ENCODE results near the gene FBXL19. TPM values are rescaled to one million over a fixed set of nuclear protein-coding genes. Genes with fewer than 3 reads are reported as not detected.

Gene FBXL19
- total and polyA plus RNA-seq, 2 of the 13 experiments (the other 11 are each of a cell fraction or from before 2014, with no cell fraction given), result 6.0 to 13.7 TPM

DNA sequence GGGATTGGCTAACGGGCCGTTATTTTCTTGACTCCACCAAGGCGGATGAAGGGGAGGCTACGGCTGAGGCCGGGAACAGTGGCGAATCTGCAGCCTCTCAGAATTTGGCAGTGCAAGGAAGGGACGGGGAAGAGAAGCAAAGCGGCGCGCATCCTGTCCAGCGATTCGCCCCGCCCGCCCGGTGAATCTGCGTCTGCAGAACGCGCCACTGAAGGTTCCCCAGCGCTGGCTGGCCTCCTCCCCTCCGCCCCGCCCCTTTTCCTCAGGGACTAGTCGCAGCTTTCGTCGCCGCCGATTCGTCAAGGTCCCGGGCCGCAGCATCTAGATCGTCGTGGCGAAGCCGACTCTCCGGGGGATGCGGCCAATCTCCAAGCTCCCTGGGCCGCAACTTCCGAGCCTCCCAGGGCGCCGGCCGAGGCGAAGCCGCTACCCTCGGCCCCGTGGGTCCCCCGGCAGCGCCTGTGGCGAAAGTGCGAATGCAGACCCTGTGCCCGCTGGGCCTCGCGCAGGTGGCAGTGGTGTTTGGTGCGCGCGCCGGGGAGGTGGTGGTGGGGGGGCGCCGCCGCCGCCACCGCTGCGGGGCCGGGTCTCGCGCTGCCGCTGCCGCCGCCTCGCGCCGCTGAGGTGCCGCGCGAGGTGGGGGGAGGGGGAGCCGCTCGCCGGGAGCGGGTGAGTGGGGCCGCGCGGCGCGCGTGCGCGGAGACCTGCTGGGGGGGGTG, 34.2 kb downstream of the FBXL19 start, which contains the start of gene SETD1A (continued):
- TF ChIP-seq ZNF564 (CRISPR knock-in tag; IDR thresholded peaks at IDR 0.05) (0 out of 2 replicates have a peak, but pooled peaks have one; percentile 16), ZNF772 (CRISPR knock-in tag; IDR thresholded peaks at IDR 0.05) (0 out of 2 replicates have a peak, but pooled peaks have one; percentile 44), MIER2 (CRISPR knock-in tag; IDR thresholded peaks at IDR 0.05) (0 out of 2 replicates have a peak, but pooled peaks have one; percentile 16), DR1 (CRISPR knock-in tag; IDR thresholded peaks at IDR 0.05) (peak; percentile 78), HDAC1 (CRISPR knock-in tag; IDR thresholded peaks at IDR 0.05) (peak; percentile 85), ZNF780A (CRISPR knock-in tag; IDR thresholded peaks at IDR 0.05) (0 out of 2 replicates have a peak, but pooled peaks have one; percentile 67), ZNF615 (CRISPR knock-in tag; IDR thresholded peaks at IDR 0.05; ENCODE audit: borderline replicate concordance) (no peak; the same call in 1 of the 2 replicates), ZNF558 (CRISPR knock-in tag; IDR thresholded peaks at IDR 0.05; ENCODE audit: borderline replicate concordance) (peak; percentile 66; the same call in 1 of the 2 replicates), CBX5 (CRISPR knock-in tag; IDR thresholded peaks at IDR 0.05; ENCODE audit: borderline replicate concordance) (peak; percentile 70; the same call in 1 of the 2 replicates), TCF7L2 (IDR thresholded peaks at IDR 0.05; ENCODE audit: low read depth, low read length) (no peak), HMG20A (CRISPR knock-in tag; IDR thresholded peaks at IDR 0.05; ENCODE audit: borderline replicate concordance) (no peak), SIN3B (IDR thresholded peaks at IDR 0.05; ENCODE audit: low read length) (0 out of 2 replicates have a peak, but pooled peaks have one; percentile 28), SPEN (CRISPR knock-in tag; IDR thresholded peaks at IDR 0.05; ENCODE audit: low read depth) (peak; percentile 92), ZNF670 (CRISPR knock-in tag; IDR thresholded peaks at IDR 0.05; ENCODE audit: borderline replicate concordance) (peak; percentile 12; the same call in 1 of the 2 replicates), HMG20B (CRISPR knock-in tag; conservative IDR thresholded peaks at IDR 0.05) (no peak)
- TF ChIP-seq, protein P1, sequence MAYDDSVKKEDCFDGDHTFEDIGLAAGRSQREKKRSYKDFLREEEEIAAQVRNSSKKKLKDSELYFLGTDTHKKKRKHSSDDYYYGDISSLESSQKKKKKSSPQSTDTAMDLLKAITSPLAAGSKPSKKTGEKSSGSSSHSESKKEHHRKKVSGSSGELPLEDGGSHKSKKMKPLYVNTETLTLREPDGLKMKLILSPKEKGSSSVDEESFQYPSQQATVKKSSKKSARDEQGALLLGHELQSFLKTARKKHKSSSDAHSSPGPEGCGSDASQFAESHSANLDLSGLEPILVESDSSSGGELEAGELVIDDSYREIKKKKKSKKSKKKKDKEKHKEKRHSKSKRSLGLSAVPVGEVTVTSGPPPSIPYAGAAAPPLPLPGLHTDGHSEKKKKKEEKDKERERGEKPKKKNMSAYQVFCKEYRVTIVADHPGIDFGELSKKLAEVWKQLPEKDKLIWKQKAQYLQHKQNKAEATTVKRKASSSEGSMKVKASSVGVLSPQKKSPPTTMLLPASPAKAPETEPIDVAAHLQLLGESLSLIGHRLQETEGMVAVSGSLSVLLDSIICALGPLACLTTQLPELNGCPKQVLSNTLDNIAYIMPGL (CRISPR knock-in tag; IDR thresholded peaks at IDR 0.05; ENCODE audit: borderline replicate concordance in 1 of 2, low read depth in 1 of 2), result peak; percentile 74 to 84
- TF ChIP-seq, protein P2, sequence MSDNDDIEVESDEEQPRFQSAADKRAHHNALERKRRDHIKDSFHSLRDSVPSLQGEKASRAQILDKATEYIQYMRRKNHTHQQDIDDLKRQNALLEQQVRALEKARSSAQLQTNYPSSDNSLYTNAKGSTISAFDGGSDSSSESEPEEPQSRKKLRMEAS (IDR thresholded peaks at IDR 0.05), result peak; percentile 83
- TF ChIP-seq, protein P3, sequence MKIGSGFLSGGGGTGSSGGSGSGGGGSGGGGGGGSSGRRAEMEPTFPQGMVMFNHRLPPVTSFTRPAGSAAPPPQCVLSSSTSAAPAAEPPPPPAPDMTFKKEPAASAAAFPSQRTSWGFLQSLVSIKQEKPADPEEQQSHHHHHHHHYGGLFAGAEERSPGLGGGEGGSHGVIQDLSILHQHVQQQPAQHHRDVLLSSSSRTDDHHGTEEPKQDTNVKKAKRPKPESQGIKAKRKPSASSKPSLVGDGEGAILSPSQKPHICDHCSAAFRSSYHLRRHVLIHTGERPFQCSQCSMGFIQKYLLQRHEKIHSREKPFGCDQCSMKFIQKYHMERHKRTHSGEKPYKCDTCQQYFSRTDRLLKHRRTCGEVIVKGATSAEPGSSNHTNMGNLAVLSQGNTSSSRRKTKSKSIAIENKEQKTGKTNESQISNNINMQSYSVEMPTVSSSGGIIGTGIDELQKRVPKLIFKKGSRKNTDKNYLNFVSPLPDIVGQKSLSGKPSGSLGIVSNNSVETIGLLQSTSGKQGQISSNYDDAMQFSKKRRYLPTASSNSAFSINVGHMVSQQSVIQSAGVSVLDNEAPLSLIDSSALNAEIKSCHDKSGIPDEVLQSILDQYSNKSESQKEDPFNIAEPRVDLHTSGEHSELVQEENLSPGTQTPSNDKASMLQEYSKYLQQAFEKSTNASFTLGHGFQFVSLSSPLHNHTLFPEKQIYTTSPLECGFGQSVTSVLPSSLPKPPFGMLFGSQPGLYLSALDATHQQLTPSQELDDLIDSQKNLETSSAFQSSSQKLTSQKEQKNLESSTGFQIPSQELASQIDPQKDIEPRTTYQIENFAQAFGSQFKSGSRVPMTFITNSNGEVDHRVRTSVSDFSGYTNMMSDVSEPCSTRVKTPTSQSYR (CRISPR knock-in tag; IDR thresholded peaks at IDR 0.05; ENCODE audit: borderline replicate concordance), result peak; percentile 28; the same call in 1 of the 2 replicates
- TF ChIP-seq, protein P4, sequence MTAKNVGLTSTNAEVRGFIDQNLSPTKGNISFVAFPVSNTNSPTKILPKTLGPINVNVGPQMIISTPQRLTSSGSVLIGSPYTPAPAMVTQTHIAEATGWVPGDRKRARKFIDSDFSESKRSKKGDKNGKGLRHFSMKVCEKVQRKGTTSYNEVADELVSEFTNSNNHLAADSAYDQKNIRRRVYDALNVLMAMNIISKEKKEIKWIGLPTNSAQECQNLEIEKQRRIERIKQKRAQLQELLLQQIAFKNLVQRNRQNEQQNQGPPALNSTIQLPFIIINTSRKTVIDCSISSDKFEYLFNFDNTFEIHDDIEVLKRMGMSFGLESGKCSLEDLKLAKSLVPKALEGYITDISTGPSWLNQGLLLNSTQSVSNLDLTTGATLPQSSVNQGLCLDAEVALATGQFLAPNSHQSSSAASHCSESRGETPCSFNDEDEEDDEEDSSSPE (CRISPR knock-in tag; IDR thresholded peaks at IDR 0.05), result peak; percentile 43
- TF ChIP-seq, protein P5, sequence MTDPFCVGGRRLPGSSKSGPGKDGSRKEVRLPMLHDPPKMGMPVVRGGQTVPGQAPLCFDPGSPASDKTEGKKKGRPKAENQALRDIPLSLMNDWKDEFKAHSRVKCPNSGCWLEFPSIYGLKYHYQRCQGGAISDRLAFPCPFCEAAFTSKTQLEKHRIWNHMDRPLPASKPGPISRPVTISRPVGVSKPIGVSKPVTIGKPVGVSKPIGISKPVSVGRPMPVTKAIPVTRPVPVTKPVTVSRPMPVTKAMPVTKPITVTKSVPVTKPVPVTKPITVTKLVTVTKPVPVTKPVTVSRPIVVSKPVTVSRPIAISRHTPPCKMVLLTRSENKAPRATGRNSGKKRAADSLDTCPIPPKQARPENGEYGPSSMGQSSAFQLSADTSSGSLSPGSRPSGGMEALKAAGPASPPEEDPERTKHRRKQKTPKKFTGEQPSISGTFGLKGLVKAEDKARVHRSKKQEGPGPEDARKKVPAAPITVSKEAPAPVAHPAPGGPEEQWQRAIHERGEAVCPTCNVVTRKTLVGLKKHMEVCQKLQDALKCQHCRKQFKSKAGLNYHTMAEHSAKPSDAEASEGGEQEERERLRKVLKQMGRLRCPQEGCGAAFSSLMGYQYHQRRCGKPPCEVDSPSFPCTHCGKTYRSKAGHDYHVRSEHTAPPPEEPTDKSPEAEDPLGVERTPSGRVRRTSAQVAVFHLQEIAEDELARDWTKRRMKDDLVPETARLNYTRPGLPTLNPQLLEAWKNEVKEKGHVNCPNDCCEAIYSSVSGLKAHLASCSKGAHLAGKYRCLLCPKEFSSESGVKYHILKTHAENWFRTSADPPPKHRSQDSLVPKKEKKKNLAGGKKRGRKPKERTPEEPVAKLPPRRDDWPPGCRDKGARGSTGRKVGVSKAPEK (CRISPR knock-in tag; IDR thresholded peaks at IDR 0.05; ENCODE audit: borderline replicate concordance), result no peak

Measured in HepG2 (cell line).